Sciatic nerve (tissue), 2 donors: ENCODE results near the gene CCDC68. TPM values are rescaled to one million over a fixed set of nuclear protein-coding genes. Genes with fewer than 3 reads are reported as not detected.

ENCODE experiments used
- ATAC-seq: fragments of 200-7000 bp; cut with Tn5 transposase; one replicate; pipeline ENCODE4 v1.9.1; 2020; ENCODE audit warnings: mild to moderate bottlenecking, moderate library complexity
- DNase-seq: peaks from one replicate; pipeline ENCODE4 v3.0.0-alpha.2; 2020; ENCODE audit warnings: low spot score
- intact Hi-C: fragments of 100-400 bp; cut with DNase I; formaldehyde crosslinking; loops from one replicate; pipeline ENCODE4 v1.14.2; 2022
- total RNA-seq: library from RNA; stranded (reverse); fragmentation: NEBNext Ultra II Directional; extraction: Animal tissue kit (Norgen Biotek cat#: 25700); gene quantifications from one replicate; pipeline ENCODE4 v1.2.1, GENCODE V29; 2021
- donor health status: DM: no; HTN: no; CAD: no.
- donor health status: DM: no; HTN: no; CAD: no.

Gene CCDC68
- total RNA-seq, 1 donor from 2014 or later, result 8.6 TPM

GRCh38 chr18:54931152-54931551 is 28.1 kb downstream of the CCDC68 start:
- ATAC-seq, result no peak
- DNase-seq, result no peak
- intact Hi-C loops, result no loop called here

GRCh38 chr18:54928236-54928635 is 31.0 kb downstream of the CCDC68 start:
- DNase-seq, result no peak
- intact Hi-C loops, result no loop called here
- ATAC-seq, result no peak

GRCh38 chr18:54926593-54927325 is 32.5 kb downstream of the CCDC68 start:
- ATAC-seq (no peak), DNase-seq (no peak)
- intact Hi-C loops, result no loop called here

DNA sequence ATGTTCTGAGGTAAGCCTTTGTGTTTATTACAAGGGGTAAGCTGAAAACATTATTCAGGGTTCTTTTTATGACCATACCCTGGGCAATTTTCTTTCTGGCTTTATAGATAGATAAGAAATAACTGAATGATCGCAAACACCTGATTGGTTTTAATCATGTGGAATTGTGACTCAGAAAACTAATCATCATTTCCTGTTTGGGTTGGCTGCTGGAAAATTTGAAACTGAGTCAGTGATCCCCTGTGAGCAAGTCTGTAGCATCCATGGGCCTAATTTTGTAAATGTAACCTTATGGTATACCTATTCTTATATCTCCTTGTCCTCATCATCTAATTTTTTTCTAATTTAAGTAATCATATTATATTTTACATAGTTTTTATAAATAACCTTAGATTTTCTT is 34.3 kb downstream of the CCDC68 start:
- intact Hi-C loops, result no loop called here
- ATAC-seq (no peak), DNase-seq (no peak)

DNA sequence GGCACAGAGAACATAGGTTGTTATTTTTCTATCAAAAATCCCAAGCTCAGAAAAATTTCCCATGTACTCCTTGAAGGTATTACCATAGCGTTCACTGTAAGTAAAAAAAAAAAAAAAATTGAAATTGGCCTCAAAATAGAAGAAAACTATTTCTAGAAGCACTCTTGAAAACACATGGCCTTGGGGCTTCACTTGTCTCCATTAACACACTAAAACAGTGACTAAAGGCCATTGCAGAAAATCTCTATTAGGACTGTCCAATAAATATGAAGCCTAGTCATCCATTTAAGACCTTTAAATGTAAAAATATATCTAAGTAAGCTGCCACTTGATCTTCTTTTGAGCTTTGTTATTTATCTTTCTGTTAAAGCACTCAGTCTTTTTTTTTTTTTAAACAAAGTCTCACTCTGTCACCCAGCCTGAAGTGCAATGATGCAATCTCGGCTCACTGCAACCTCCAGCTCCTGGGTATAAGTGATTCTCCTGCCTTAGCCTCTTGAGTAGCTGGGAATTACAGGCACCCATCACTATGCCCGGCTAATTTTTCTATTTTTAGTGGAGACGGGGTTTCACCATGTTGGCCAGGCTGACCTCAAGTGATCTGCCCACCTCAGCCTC is 35.8 kb downstream of the CCDC68 start:
- DNase-seq, result no peak
- intact Hi-C loops, result no loop called here
- no peak for ATAC-seq

GRCh38 chr18:54919412-54919811 is 39.8 kb downstream of the CCDC68 start:
- intact Hi-C loops, result no loop called here
- ATAC-seq (no peak), DNase-seq (no peak)

DNA sequence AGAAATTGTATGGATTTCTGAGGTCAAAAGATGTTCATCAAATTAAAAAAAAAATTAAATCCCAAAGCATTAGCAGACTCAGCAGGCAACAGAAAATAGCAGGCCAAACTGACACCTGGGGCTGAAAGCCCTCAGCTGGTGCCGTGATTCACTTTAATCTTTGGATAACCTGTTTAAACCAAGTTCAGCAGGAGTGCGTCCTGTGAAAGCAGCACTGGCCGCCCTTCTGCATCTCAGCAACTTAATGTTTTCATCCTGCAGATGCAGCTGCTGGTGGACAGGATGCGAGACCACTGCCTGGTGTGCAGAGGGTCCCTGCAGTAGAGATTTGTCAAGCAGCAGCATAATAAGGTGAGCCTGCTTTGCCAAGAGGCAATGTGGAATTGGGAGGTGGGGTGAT is 41.2 kb downstream of the CCDC68 start:
- DNase-seq, result no peak
- no peak for ATAC-seq
- intact Hi-C loops, result no loop called here

DNA sequence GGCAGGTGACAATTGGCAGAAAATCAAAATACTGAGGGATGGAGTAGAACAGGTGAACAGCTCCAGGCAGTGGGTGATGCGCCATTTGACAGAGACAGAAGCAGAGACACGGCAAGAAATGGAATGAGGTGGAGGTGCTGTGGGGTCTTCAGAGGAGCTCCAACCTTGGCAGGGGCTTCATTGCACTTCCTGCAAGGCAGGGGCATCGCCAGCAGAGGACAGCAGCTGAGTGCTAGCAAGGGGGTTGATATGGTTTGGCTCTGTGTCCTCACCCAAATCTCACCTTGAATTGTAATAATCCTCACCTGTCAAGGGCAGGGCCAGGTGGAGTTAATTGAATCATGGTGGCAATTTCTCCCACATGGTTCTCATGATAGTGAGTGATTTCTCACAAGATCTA is 42.8 kb downstream of the CCDC68 start:
- DNase-seq (no peak), ATAC-seq (no peak)
- intact Hi-C loops, result no loop called here

DNA sequence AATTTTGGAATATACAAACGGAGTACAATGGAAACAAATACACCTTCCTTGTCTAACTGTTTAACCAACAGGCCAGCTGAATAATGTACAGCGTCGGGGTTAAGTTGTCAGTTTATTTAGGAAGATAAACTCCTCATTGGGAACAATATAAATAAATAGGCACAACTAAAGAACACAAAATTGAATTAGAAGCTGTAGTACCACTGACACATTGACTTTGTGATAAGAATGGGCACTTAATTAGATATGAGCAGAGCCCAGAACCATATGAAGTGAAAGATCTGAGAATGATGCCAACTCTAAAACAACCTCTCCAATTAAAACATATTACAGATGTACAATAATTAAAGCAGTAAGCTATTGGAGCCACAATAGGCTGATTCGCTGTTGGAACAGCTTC is 44.4 kb downstream of the CCDC68 start:
- intact Hi-C loops, result no loop called here
- DNase-seq, result no peak
- ATAC-seq, result no peak

- DNase-seq, result no peak
- intact Hi-C loops, result no loop called here
- no peak for ATAC-seq
These were observed 47.7 kb downstream of the CCDC68 start for GRCh38 chr18:54911551-54911950.

- intact Hi-C loops, result no loop called here
- DNase-seq (no peak), ATAC-seq (no peak)
These were observed 48.9 kb downstream of the CCDC68 start for GRCh38 chr18:54910161-54910919.

GRCh38 chr18:54909538-54909937 is 49.7 kb downstream of the CCDC68 start:
- DNase-seq, result no peak
- intact Hi-C loops, result no loop called here

GRCh38 chr18:54906331-54907185 is 52.7 kb downstream of the CCDC68 start:
- intact Hi-C loops, result no loop called here
- ATAC-seq, result no peak

More at GRCh38 chr18:54909538-54909937, 49.7 kb downstream of the CCDC68 start:
- no peak for ATAC-seq

GRCh38 chr18:54905629-54906028 is 53.6 kb downstream of the CCDC68 start:
- ATAC-seq (no peak), DNase-seq (no peak)
- intact Hi-C loops, result no loop called here

More at GRCh38 chr18:54906331-54907185, 52.7 kb downstream of the CCDC68 start:
- DNase-seq, result no peak

GRCh38 chr18:54904581-54904980 is 54.7 kb downstream of the CCDC68 start:
- no peak for ATAC-seq
- no peak for DNase-seq
- intact Hi-C loops, result no loop called here

DNA sequence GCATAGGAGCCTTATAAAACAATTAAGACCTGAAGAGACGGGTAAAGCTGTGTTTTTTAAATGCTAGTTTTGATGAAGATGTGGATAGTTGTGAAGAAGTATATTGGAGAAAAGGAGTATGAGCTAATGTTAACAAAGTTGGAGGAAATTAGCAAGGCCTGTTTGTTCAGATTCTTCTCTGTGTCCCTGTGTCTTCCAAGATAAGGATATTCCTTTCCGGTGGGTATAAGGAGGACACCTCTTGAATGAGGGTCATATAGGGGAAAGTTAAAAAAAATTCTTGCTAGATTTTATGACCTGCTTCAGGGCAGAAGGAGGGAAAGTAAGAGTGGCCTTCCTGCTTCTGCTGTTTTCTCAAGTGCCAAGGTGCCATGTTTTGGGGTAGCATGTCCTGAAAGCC is 59.0 kb downstream of the CCDC68 start:
- DNase-seq (no peak), ATAC-seq (no peak)

GRCh38 chr18:54899500-54899899 is 59.8 kb downstream of the CCDC68 start:
- DNase-seq, result no peak
- intact Hi-C loops, result no loop called here
- no peak for ATAC-seq

More for the DNA sequence above, 59.0 kb downstream of the CCDC68 start:
- intact Hi-C loops, result no loop called here

DNA sequence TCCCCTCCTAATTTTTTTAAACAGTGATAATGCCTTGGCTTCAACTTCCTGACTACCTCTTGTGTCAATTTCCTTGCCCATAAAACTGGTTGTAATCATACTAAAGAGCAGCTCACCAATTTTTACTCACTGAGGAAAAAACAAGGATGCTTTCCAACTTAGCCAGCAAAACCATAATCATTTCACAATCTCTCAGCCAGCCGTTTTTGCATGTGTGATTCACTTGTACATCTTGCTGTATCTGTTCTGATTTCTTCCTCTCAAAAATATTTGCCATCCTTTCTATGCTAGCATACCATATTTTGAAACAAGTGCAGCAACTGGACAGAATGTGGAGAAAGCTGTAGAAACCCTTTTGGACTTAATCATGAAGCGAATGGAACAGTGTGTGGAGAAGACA is 70.3 kb downstream of the CCDC68 start:
- ATAC-seq, result no peak

DNA sequence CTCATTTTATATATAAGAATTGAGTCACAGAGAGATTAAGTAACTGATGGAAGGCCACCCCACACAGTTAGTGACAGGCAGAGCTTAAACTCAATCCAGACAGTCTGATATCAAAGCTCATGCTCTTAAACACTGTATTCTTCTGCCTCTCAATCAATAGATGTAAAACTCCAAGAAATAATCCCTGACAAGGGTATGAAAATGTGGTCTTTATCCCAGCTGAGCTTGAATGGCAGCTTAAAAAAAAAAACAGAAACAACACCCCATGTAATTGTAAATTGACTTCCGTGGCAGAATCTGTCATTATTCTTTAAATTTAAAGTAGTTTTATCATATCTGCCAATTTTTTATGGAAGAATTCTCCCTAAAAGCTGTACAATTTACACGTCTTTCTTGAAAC is 70.9 kb downstream of the CCDC68 start:
- intact Hi-C loops, result no loop called here
- DNase-seq (no peak), ATAC-seq (no peak)

More for the DNA sequence above, 70.3 kb downstream of the CCDC68 start:
- DNase-seq, result no peak
- intact Hi-C loops, result no loop called here
